HG03521 (cell line): ENCODE results near the gene CACNA1C.

Experiments
- ATAC-seq: cut with Tn5 transposase; IDR thresholded peaks from one replicate; pipeline ENCODE4 v1.9.1; 2021; ENCODE audit warnings: mild to moderate bottlenecking, moderate library complexity; ENCODE audit not compliant: unreplicated experiment

The CACNA1C gene

DNA sequence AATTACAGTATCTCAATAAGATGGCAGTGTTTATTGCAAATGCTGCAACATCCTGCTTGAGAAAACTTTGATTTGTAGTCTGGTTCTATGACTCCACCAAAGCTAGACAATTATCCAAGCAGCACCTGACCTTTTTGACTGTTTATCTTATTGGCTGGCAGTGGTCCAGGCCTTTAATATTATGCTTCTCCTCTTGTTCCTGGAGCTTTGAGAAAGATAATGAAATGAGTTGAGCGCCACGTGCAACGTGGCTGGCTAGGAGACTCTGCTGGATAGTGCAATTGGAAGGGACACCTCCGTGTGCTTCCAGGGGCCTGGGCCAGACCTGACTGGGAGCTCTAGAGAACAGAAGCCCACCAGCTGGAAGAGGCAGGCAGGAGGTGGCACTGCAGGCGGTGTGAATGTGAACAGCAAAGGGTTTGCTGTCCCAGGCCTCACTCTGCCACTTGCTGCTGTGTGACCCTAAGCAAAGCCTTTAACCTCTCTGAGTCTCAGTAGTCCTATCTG is 349.3 kb downstream of the CACNA1C start:
- ATAC-seq: no peak

DNA sequence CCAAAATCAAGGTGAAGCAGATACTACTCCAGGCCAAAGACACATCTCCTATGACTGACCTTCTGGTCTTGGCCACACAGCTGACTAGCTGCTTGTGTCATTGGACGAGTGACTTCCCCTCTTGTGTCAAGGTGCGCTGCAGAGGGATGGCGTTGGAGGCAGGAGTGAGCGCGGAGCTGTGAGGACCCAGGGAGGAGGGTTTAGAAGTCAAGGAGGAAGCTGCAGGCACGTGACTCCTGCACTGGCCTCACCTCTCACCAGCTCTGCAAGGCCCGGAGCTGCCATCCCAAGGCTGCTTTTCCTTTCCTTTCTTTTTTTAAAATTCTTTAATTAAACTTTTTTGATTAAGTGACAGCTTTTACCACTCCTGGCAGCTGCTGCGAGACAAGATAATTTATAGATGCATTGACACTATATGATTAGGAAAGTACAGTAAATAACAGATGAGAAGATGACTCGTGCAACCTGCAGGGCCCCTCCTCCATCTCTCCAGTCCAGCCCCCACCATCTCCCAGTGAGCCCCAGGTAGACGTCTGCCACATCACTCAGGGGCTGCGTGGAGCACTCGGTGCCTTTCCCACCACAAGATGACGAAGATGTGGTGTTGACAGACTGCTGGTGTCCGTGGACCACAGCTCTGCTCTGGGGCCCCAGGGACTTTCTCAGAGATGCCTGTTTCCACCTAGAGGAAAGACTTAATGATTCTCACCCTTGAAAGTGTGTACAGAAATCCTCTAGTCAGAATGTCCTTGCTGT is 350.6 kb downstream of the CACNA1C start:
- no peak for ATAC-seq

DNA sequence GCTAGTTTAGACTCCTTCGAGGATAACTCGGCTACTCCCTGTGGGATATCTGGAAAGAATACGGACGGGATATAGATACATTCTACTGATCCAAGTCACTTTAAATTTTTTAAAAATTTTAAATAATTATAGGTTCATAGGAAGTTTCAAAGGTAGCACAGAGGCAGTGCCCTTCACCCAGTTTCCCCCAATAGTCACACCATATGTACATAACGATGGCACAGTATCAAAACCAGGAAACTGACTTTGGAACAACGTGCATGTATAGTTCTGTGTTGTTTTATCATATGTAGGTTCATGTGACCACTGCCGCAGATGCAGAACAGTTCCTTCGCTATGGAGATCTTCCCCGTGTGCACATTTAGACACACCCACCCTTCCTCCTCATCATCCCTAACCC is 352.3 kb downstream of the CACNA1C start:
- ATAC-seq: no peak

DNA sequence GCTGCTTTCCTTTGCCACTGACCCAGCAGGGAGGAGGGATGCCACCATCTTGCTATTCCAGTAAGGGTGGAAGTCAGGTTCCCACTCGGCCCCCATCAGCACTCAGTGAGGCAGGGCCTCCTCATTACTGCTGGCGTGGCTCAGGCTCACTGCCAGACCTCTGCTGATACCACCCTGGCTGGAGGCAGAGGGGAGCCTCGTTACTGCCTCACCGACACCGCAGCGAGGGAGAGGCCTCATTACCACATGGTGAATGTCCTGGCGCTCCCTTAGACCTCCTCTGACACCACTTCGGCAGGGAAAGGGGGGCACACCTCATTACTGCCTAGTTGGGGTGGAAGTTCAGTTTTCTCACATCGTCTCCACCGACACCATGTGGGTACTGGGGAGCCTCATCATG is 354.1 kb downstream of the CACNA1C start:
- no peak for ATAC-seq

- ATAC-seq: no peak
Measured at GRCh38 chr12:2408262-2408661, 355.5 kb downstream of the CACNA1C start.

- no peak for ATAC-seq
Measured at GRCh38 chr12:2409656-2410265, 357.0 kb downstream of the CACNA1C start.

GRCh38 chr12:2410496-2410895 is 357.7 kb downstream of the CACNA1C start:
- ATAC-seq: no peak

- no peak for ATAC-seq
Measured at GRCh38 chr12:2411011-2411410, 358.2 kb downstream of the CACNA1C start.

GRCh38 chr12:2411616-2412304 is 359.0 kb downstream of the CACNA1C start:
- no peak for ATAC-seq

DNA sequence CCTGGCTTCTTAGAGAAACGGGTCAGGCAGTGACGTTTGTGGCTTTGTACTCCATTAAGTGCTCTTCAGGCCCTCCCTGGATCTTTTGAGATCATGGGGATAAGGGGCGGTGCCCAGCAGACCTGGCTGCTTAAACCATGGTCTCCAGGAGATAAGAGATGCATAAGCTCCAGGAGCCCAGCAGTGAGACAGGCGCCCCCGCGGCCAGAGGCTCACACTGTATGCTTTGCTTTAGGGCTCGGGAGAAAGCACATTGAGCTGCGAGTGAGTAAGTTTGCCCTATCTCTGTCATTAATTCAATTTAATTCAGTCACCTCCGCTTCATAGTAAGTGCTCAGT is 359.5 kb downstream of the CACNA1C start:
- ATAC-seq: no peak

DNA sequence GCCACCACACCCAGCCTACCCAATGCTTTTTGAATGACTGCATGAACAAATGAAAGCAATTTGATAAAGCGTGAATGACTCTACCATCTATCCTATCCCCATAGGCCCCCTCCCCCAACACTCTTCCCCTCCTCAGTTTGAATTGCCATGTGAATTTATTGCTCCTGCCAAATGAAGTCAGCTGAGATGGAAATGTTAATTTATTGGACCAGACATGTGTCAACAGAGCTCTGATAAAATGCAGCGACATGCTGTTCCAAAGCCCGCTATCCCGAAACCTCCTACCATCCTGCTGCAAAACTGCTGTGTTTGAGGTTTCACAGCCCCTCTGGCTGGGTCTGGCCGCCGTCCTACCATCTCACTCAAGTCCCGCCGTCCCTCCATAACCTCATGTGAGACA is 360.5 kb downstream of the CACNA1C start:
- no peak for ATAC-seq

DNA sequence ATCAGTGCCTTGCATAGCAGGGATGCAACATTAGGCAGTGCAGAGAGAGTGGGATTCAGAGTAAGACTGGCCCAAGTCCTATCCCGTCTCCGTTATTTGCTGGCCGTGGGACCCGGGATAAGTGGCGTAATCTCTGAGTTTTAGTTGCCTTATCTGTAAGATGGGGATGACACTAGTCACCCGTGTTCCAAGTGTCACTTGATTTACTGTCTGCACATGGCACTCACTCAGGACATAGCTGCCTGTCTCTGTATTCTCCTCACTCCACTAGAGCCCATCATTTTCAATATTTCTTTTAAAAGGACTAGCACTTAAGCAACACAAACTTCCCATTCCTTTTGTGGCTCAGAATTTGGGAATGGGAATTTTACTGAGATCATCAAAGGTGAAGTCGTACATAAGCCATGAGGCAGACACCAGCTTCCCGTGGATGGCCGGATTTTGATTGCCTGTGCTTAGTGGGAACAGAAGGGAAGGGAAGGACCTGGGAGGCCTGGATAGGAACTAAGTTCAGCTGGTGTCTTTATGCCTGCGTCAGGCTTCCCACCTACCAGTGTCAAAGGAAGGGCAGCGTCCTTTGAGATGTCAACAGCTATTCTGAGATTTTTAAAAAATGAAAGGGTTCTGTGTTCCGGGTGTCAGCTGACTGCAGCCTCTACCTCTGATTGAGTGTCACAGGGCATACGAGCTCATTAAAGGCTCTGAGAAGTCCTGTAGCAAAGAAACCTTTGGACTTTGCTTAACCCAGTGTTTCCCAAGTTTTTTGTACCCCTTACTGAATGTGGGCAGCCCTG is 361.4 kb downstream of the CACNA1C start:
- no peak for ATAC-seq

- ATAC-seq: no peak
Measured at GRCh38 chr12:2414810-2415567, 362.2 kb downstream of the CACNA1C start.

DNA sequence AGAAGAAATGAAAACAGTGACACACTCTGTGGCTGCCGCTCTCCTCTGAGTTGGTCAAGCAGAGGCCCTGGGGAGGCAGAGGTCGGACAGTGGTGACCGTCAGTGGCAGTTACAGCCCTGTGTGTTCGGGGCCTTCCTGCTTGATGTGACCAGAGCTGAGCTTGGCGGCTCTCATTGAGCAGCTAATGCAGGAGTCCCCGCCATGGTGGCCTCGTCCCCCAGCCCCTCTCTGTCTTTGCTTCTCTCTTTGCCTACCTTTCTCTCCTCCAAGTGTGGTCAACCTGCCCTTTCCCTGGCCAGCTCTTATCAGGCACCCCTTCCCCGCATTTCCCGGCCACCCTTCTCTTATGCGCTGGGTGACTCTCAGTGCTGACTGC is 362.8 kb downstream of the CACNA1C start:
- no peak for ATAC-seq

- no peak for ATAC-seq
Measured at GRCh38 chr12:2416158-2416557, 363.4 kb downstream of the CACNA1C start.

GRCh38 chr12:2417481-2418160 is 364.8 kb downstream of the CACNA1C start:
- no peak for ATAC-seq

GRCh38 chr12:2418579-2418978 is 365.8 kb downstream of the CACNA1C start:
- no peak for ATAC-seq

- no peak for ATAC-seq
Measured at GRCh38 chr12:2422591-2422990, 369.8 kb downstream of the CACNA1C start.

DNA sequence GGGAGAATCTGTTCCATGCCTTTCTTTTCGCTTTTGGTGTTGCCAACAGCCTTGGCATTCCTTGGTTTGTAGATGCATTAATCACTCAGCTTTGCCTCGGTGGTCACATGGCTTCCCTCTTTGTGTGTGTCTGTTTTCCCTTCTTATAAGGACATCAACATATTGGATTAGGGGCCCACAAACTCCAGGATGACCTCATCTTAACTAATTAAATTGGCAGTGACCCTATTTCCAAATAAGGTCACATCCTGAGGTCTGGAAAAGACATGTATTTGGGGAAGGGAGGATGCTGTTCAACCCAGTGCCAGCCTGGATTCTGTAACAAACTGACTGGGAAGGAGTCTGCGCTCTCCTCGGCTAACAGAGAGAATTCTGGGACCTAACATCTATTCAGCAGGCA is 376.2 kb downstream of the CACNA1C start:
- ATAC-seq: no peak

- no peak for ATAC-seq
Measured at GRCh38 chr12:2431810-2432209, 379.0 kb downstream of the CACNA1C start.
